ENCODE results near the gene ATP2A2.
"Not testable (repeated sequence)": the region's sequence is repeated elsewhere in the genome, so short reads cannot be mapped to it uniquely, and the experiment has no call there.

DNA sequence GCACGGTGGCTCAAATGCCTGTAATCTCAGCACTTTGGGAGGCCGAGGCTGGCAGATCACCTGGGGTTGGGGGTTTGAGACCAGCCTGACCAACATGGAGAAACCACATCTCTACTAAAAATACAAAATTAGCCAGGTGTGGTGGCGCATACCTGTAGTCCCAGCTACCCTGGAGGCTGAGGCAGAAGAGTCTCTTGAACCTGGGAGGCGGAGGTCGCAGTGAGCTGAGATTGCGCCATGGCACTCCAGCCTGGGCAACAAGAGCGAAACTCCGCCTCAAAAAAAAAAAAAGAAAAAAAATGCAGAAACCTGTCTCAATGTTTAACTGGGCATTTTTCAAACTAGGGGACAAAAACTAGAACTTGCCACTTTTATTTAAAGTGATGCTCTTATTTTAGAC is 59.2 kb downstream of the ATP2A2 start:
- TF ChIP-seq CTCF (IDR thresholded peaks at IDR 0.05; ENCODE audit: low read depth, low read length, missing input control); ATF3 (IDR thresholded peaks at IDR 0.05); NR2F2 (IDR thresholded peaks at IDR 0.05); SP1 (IDR thresholded peaks at IDR 0.05); YY1 (IDR thresholded peaks at IDR 0.05); MAX (IDR thresholded peaks at IDR 0.05); GABPA (IDR thresholded peaks at IDR 0.05 in 1 of 2, conservative IDR thresholded peaks at IDR 0.05 in 1 of 2); TAF1 (conservative IDR thresholded peaks at IDR 0.05); JUND (IDR thresholded peaks at IDR 0.05); FOXA1 (IDR thresholded peaks at IDR 0.05); RAD21 (IDR thresholded peaks at IDR 0.05): not testable (repeated sequence)
- TF ChIP-seq, protein P1, sequence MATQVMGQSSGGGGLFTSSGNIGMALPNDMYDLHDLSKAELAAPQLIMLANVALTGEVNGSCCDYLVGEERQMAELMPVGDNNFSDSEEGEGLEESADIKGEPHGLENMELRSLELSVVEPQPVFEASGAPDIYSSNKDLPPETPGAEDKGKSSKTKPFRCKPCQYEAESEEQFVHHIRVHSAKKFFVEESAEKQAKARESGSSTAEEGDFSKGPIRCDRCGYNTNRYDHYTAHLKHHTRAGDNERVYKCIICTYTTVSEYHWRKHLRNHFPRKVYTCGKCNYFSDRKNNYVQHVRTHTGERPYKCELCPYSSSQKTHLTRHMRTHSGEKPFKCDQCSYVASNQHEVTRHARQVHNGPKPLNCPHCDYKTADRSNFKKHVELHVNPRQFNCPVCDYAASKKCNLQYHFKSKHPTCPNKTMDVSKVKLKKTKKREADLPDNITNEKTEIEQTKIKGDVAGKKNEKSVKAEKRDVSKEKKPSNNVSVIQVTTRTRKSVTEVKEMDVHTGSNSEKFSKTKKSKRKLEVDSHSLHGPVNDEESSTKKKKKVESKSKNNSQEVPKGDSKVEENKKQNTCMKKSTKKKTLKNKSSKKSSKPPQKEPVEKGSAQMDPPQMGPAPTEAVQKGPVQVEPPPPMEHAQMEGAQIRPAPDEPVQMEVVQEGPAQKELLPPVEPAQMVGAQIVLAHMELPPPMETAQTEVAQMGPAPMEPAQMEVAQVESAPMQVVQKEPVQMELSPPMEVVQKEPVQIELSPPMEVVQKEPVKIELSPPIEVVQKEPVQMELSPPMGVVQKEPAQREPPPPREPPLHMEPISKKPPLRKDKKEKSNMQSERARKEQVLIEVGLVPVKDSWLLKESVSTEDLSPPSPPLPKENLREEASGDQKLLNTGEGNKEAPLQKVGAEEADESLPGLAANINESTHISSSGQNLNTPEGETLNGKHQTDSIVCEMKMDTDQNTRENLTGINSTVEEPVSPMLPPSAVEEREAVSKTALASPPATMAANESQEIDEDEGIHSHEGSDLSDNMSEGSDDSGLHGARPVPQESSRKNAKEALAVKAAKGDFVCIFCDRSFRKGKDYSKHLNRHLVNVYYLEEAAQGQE (IDR thresholded peaks at IDR 0.05): not testable (repeated sequence)

Data from liver (tissue), 3 donors.